Skin of body (tissue), 2 donors: ENCODE measurements around the gene ARHGAP11A. TPM values are rescaled to one million over a fixed set of nuclear protein-coding genes. Genes with fewer than 3 reads are reported as not detected.
"Not testable (repeated sequence)": the region's sequence is repeated elsewhere in the genome, so short reads cannot be mapped to it uniquely, and the experiment has no call there.

Experiments used
- DNase-seq: peaks from one replicate; lab custom pipeline; 2025; lab: John Stamatoyannopoulos, UW
- total RNA-seq: library from RNA; depleted of rRNA; stranded (reverse); fragments of >200 nt; gene quantifications from one replicate; pipeline ENCODE4 v1.2.3, GENCODE V29; 2014

The ARHGAP11A gene, protein sequence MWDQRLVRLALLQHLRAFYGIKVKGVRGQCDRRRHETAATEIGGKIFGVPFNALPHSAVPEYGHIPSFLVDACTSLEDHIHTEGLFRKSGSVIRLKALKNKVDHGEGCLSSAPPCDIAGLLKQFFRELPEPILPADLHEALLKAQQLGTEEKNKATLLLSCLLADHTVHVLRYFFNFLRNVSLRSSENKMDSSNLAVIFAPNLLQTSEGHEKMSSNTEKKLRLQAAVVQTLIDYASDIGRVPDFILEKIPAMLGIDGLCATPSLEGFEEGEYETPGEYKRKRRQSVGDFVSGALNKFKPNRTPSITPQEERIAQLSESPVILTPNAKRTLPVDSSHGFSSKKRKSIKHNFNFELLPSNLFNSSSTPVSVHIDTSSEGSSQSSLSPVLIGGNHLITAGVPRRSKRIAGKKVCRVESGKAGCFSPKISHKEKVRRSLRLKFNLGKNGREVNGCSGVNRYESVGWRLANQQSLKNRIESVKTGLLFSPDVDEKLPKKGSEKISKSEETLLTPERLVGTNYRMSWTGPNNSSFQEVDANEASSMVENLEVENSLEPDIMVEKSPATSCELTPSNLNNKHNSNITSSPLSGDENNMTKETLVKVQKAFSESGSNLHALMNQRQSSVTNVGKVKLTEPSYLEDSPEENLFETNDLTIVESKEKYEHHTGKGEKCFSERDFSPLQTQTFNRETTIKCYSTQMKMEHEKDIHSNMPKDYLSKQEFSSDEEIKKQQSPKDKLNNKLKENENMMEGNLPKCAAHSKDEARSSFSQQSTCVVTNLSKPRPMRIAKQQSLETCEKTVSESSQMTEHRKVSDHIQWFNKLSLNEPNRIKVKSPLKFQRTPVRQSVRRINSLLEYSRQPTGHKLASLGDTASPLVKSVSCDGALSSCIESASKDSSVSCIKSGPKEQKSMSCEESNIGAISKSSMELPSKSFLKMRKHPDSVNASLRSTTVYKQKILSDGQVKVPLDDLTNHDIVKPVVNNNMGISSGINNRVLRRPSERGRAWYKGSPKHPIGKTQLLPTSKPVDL
- 13.2 TPM for total RNA-seq

DNA sequence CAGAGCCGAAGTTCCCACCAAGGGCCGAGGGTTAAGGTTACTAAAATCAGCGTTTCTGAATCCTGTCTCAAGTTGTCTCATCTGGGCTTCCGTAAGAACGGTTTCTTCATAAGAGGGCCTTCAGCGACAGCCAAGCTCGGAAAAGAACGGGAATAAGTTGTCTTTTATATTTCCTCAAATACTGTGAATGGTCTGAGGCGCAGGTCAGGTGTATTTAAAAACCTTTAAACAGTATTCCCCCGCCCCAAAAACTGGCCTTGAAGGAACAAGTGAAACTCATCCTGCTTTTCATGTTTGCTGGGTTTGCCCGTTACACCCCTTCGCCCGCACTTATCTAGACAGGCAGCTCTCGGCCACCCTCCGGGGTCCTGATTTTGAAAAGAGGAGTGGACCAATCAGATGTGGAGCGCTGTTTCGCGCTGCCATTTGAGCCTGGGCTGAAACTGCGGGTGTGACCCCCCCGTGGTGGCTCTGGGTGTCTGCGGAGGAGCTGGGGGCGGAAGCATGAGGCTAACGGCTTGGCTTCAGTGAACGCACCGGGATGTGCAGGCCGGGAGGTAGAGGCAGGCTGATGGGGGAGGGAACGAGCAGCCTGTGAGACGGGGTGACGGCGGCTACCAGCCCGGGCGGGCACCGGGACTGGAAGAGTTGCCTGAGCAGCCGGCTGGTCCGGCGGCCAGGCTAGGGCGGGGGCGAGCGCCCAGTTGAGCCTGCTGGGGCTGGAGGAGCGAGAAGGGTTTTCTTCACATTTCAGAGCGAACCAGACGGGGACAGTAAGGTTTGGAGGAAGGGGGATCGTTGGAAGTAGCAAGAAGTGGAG is at the start of gene ARHGAP11A:
Gene ARHGAP11A, plus strand, starts transcription at position 454 of the 820 bp plus-strand sequence. CDS start 708 bp downstream, outside the sequence.
- not testable (repeated sequence) for DNase-seq

DNA sequence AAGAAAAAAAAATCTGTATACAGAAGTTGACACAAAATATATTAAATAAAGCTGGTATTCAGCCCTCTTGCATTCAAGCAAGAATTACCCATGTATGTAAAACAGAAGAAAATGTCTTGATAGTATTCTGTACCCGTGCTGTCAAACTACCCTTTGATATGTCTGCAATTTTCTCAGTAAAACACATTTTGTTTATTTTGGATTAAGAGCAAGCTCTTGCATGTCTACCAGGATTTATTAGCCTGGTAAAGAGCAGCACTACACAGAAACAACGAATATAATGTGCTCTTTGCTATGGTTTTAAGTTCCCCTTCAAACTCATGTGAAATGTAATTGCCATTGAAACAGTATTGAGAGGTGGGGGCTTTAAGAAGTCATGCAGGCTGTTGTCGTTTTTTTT is 46.3 kb upstream of the ARHGAP11A start:
- not testable (repeated sequence) for DNase-seq

DNA sequence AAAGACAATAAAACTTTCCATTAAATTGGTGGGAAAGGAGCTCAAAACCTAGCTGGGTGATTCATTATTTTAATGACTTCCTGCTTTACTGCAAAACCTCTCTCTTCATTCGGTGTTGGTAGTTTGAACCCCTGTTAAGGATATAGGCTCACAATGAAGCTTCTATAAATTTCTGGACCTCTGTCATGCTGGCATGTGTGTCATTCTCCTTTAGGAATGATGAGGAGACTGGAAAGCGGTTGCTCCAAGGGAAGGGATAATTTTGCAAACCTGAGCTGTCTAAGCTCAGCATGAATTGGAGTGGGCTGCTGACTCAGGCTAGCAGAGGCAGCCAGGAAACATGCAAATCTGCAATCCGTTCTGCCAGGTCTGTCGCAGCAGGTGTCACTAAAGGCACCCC is 36.8 kb upstream of the ARHGAP11A start:
- DNase-seq: not testable (repeated sequence)

DNA sequence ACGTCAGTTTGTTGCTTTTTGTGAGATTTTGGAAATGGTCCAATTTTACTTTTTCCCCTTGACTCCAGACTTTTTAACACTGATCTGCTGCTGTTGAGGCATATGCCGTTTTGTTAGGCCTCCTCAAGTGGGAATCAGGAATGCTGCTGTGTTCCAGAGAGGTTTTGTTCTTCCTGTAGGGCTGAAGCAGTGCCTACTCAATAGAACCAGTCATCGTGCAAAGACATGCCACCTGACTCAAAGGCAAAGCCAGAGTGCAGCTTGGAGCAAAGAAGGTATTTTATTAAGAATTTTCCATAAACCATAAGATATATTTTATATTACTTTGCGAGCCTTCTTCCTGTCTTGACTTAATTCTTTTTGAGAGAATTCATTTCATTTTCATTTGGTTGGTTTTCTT is 29.5 kb upstream of the ARHGAP11A start:
- not testable (repeated sequence) for DNase-seq

DNA sequence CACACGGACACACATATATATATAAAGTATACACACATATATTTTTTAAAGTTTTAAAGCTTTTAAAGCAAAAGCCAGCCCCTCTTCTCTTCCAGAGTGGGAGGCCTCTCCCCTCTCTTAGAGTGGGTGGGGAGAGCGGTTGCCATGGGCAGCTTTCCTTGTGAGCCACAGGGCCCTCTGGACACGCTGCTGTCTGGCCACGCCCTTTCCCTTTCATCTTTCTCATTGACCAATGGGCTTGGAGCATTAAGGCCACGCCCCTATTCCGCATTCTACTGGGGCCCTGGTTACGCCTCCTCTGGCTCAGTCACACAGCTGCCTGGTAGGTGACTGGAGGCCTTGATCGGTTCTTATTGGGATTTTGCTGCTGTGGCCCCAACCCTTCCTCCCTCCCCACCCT is 22.2 kb upstream of the ARHGAP11A start, which contains the start of gene GOLGA8N:
Gene GOLGA8N, plus strand, starts transcription at position 306 of the 400 bp plus-strand sequence.
- not testable (repeated sequence) for DNase-seq

DNA sequence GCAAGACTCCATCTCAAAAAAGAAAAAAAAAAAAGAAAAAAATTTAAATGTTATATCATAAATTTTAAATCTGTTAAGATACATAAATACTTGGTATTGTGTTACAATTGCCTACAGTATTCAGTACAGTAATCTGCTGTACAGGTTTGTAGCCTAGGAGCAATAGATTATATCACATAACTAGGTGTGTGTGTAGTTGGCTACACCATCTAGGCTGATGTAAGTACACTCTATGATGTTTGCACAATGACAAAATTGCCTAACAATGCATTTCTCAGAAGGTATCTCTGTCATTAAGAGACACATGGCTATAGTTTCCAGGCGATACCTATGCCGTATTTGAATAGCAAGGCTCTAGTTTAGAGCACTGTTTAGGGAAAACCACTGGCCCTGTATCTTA is 5.8 kb upstream of the ARHGAP11A start:
- DNase-seq: not testable (repeated sequence)

DNA sequence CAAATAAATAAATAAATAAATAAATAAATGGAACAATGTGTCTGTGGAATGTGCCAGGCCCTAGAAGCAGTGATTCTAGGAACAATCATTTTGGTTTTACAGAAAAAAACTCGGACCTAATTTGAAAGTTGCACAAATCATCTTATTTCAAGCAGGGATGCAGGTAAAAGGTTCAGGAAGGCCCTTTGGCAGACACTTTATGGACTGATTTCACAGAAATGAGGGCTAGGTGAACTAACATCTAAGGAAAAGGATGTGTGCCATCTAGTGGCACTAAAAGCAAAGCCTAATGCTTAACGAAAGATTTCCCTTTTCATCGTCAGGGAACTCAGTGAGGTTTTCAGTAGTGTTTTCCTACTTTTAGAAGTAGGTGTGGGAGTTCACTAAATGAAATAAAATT is 4.6 kb upstream of the ARHGAP11A start:
- DNase-seq: not testable (repeated sequence)

DNA sequence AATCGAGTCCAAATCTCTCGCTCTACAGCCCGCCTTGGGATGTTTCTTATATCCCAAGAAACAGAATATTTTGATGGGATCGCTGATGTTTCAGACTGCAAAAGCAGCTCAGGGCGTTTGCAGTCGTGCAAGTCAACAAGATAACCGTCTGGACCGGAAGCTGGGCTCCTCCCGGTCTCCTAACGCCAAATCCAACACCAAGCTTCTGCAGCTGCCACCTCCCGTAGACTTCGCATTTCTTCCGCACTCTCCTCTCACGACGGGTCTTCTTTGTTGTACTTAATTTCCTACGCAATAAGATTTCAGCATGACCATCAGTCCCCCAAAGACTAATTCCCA is 623 bp upstream of the ARHGAP11A start:
- not testable (repeated sequence) for DNase-seq

DNA sequence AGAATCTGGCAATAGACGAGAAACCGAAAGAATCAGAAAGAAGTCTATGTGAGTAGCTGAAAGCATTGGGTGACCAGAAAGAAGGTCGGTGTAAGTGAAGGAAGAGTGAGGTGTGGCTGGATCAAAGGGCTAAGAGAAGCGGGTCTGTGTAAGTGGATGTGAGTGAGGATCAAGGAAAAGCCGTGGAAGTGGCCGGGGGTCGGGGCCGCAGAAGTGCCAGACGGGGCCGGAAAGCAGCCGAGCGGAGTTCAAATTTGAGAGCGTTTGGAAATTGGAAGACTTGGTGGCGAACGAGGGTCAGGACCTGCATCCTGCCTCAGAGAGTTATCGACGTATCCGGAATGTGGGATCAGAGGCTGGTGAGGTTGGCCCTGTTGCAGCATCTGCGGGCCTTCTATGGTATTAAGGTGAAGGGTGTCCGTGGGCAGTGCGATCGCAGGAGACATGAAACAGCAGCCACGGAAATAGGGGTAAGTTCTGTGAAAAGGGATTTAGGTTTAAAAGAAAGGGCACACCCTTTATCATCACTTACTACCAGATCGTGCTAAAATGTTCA is 645 bp downstream of the ARHGAP11A start:
- DNase-seq: not testable (repeated sequence)

DNA sequence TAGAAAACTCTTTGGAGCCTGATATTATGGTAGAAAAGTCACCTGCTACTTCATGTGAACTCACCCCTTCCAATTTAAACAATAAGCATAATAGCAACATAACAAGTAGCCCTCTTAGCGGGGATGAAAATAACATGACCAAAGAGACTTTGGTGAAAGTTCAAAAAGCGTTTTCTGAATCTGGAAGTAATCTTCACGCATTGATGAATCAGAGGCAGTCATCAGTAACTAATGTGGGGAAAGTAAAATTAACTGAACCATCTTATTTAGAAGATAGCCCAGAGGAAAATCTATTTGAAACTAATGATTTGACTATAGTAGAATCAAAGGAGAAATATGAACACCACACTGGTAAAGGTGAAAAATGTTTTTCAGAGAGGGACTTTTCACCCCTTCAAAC is 21.1 kb downstream of the ARHGAP11A start:
- DNase-seq: no peak

DNA sequence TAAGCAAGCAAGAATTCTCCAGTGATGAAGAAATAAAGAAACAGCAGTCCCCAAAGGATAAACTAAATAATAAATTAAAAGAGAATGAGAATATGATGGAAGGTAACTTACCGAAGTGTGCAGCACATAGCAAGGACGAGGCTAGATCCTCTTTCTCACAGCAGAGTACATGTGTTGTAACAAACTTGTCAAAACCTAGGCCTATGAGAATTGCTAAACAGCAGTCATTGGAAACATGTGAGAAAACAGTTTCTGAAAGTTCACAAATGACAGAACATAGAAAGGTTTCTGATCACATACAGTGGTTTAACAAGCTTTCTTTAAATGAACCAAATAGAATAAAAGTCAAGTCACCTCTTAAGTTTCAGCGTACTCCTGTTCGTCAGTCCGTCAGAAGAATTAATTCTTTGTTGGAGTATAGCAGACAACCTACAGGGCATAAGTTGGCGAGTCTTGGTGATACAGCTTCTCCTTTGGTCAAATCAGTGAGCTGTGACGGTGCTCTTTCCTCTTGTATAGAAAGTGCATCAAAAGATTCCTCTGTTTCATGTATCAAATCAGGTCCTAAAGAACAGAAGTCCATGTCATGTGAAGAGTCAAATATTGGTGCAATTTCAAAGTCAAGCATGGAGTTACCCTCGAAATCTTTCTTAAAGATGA is 21.7 kb downstream of the ARHGAP11A start:
- no peak for DNase-seq

DNA sequence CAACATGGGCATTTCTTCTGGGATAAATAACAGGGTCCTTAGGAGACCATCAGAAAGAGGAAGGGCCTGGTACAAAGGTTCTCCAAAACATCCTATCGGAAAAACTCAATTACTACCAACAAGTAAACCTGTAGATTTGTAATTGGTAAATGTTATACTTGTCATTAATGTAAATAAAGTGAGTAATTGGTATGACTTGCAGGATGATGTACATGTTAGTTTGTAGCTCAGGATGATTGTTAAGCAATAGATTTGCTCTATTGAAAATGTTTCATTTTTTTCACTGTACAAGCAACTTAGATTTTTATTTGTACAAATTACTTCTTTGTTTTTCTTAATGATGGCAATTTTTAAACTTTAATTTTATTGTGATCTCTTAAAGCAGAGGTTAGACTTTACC is 22.4 kb downstream of the ARHGAP11A start:
- DNase-seq: no peak

DNA sequence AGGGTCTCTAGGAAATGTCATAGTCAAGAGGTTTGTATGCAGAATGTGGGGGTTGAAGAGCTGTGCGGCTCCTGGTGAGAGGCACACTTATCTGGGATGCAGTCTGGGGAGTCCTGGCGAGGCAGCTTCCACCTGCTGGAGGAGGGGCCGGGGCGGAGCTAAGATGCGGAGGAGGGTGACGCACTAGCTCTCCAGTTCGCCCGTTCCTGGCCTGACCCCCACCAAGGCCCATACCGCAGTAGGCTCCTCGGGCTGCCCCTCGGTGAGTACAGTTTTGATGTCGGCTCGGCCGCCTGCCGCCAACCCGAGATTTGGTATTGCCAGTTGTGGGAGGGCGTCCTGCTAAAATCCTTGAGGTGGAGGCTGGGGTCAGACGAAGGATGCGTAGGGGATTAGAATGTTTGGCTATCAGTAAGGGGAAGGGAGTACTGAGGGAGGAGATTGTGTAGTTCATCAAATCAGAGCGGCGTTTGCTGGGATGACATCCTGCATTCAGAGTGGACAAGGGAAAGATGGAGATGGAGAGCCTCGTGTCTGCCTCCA is 26.3 kb downstream of the ARHGAP11A start, which contains the start of gene SCG5:
Gene SCG5, plus strand, starts transcription at position 194 of the 543 bp plus-strand sequence. CDS start 1,883 bp downstream, outside the sequence.
- DNase-seq: peak; percentile 12

DNA sequence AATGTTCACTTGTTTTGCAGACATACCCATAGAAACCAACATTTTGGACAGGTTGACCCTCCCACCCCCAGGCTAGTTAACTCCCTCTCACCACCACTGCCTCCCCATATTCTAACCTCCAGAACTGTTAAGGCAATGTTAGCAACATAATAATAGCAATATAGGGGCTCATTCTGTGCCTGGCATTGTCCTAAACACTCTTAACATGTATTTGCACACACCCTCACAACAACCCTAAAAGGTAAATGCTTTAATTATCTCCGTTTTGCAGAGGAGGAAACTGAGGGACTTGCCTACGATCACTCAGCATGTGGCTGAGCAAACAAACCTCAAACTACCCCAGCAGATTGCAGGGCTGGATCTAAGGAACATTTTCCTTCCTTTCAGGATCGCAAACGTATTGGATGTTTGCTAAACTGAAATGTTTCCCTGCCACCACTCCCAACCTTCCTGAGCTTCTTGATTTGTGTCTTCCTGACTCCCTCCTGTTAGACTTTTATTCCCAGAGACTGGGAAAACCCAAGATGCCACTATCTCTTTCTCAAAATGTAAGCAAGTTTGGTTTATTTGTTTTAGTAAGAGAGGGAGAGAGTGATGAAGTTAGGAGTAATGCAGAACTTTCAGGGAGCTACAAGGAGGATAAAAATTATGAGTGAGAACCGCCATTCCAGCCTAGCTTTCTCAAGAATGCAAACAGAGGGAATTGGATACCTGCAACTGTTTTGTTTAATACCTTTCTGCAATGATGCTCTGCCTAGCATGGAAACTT is 27.5 kb downstream of the ARHGAP11A start:
- no peak for DNase-seq

DNA sequence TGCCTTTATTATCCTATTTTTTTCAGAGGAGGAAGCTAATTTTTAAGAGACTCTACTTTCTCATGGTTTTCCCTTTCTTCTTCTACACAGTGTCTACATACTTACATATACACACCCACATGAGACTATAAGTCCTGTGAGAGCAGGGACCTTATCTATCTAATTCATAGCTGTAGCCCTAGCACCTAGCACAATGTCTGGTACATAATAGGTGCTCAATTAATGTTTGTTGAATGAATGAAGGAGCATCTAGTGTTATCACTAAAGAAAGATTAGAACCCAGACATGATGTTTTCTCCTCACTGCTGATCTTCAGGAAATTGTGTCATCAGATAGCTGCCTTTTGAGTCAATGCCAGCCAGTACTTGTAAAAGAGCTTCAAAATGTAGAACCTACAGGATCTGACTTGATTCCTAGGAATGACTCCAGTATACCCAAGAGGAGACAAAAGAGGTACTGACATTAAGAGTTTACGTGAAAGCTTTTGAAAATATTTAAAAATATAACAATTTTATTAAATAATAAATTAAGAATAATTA is 28.7 kb downstream of the ARHGAP11A start:
- DNase-seq: no peak

DNA sequence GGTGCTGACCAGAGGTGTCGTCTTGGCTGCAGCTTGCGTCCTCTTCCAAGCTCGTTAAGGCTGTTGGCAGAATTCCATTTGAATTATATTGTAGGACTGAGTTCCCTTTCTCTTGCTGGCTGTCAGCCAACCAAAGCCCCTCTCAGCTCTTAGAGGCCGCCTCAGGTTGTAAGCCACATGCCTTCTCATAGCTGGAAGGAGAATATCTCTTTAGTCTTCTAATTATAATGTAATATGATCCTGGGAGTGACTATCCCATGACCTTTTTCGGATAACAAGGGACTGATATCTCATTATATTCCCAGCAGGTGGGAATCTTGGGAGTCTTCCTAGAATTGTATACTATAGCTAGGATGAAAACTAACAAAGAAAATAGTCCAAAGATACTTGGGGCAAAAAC is 31.0 kb downstream of the ARHGAP11A start:
- DNase-seq: no peak

DNA sequence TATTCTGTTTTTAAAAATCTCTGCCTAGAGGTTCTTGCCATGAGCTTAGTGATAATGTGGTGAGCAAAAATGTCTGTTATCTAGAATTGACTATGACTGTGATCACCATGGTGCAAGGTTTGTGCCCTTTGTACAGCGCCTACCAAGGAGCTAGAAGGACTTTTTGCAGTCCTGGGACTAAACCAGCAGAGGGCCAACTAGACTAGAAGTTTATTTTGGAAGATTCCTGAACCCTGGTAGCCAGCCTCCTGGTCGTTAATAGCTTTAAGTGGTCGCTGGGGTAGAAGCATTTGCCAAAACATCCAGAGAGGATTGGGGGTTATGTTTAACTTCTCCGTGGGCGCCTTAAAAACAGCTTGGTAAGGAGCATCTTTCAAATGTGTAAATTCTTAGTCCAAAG is 34.0 kb downstream of the ARHGAP11A start:
- DNase-seq: no peak

DNA sequence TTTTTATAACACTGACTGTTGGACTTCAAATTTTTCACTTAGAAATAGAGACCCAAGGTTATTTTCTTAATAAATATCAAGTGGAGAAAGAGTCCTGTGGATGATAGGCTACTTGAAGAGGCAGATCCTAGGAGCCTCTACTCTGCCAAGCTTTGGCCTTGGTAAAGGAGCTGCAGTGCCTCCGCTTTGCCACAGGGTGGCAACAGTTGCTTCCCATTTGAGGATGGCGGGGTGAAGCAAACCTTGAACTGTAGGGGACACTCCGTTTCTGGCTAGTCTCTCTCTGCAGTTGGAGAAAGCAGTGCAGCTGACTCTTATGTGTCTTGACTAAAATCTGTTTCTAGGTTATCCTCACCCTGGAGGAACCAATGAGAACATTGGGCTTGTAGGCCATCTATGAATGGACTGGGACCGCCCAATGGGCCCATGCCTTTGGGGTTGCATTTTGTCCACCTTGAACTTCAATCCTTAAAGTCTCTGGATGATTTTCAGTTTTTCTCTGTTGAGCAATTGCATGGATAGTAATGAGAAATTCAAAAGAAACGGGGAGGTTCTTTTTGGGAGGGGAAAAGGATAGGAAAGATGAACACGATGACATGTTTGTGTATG is 36.0 kb downstream of the ARHGAP11A start:
- no peak for DNase-seq
